ENCODE data around the gene HAAO.

GRCh38 chr2:42788478-42788793 lies 3.9 kb downstream of the HAAO start:
- TF ChIP-seq CREB1 (CRISPR knock-in tag; IDR thresholded peaks at IDR 0.05; ENCODE audit: low read depth) (no peak), CTCF (conservative IDR thresholded peaks at IDR 0.05; ENCODE audit: low read depth in 2 of 2) (no peak), REST (IDR thresholded peaks at IDR 0.05; ENCODE audit: unreplicated experiment) (no peak), POLR2AphosphoS5 (IDR thresholded peaks at IDR 0.05; ENCODE audit: low read depth) (no peak), EZH2 (IDR thresholded peaks at IDR 0.05; ENCODE audit: low read depth, unreplicated experiment) (no peak), ZNF462 (CRISPR knock-in tag; IDR thresholded peaks at IDR 0.05) (no peak), JUNB (IDR thresholded peaks at IDR 0.05; ENCODE audit: unreplicated experiment) (no peak)
